Ovary (tissue), 9 donors: ENCODE results near the gene PMEL. TPM values are rescaled to one million over a fixed set of nuclear protein-coding genes. Genes with fewer than 3 reads are reported as not detected.

Source experiments
- DNase-seq, 5 donors: peaks; one replicate each; pipeline ENCODE4 v3.0.0-alpha.2; 2019 to 2020
- H3K27ac ChIP-seq, 2 donors: fragments of 200-600 bp; one replicate each; pipeline versions ENCODE4 v1.5.1 to v1.8.0; 2019 to 2022
- H3K27me3 ChIP-seq: fragments of 200-600 bp; one replicate; pipeline ENCODE4 v1.8.0; 2022
- H3K36me3 ChIP-seq: fragments of 200-600 bp; sonication (generic); one replicate; pipeline ENCODE4 v1.5.1; 2019
- H3K4me1 ChIP-seq: one replicate; pipeline ENCODE4 v1.8.1; 2013; ENCODE audit warnings: mild to moderate bottlenecking, moderate library complexity; ENCODE audit not compliant: insufficient read depth
- H3K4me3 ChIP-seq: fragments of 200-600 bp; sonication (generic); one replicate; pipeline ENCODE4 v1.5.1; 2017
- H3K9me3 ChIP-seq, 2 donors: fragments of 200-600 bp in 1 of 2; sonication (generic) in 1 of 2; one replicate each; pipeline versions ENCODE4 v1.5.1 to v1.8.1; 2013 to 2019; ENCODE audit warnings: mild to moderate bottlenecking in 1 of 2, moderate library complexity in 1 of 2
- CTCF ChIP-seq, 3 donors: fragments of 450-650 bp in 2 of 3; fragments of 200-600 bp in 1 of 3; IDR thresholded peaks; one replicate each; pipeline versions ENCODE4 v1.5.1 to v1.8.0; 2016 to 2022; ENCODE audit warnings: antibody characterized with exemption in 3 of 3, mild to moderate bottlenecking in 1 of 3
- EP300 ChIP-seq: sonication (generic); formaldehyde crosslinking; IDR thresholded peaks from one replicate; pipeline ENCODE4 v1.6.1; 2017; ENCODE audit warnings: antibody characterized with exemption
- POLR2A ChIP-seq: fragments of 450-650 bp; IDR thresholded peaks from one replicate; pipeline ENCODE4 v1.6.1; 2017; ENCODE audit warnings: antibody characterized with exemption, mild to moderate bottlenecking, moderate library complexity
- WGBS, 3 donors: extraction: QIAGEN DNeasy Blood & Tissue Kit in 1 of 3; methylation state at CpG; one replicate each; pipeline versions ENCODE4 v1.1.5 to v1.1.7; 2013 to 2017; 5-methylcytosine and 5-hydroxymethylcytosine counted together
- intact Hi-C, 4 donors: fragments of 100-400 bp; cut with DNase I; formaldehyde crosslinking; loops; one replicate each; pipeline versions ENCODE4 v1.11.0 to v1.15.1; 2022 to 2023
- polyA plus RNA-seq, 2 donors: library from polyadenylated mRNA; stranded (reverse); fragments of 200-250 nt in 1 of 2; fragments of 350-450 nt in 1 of 2; fragmentation: Illumina TruSeq in 1 of 2; extraction: RNeasy Lipid Tissue Mini Kit (QIAGEN cat#74804) in 1 of 2; gene quantifications; one replicate each; pipeline ENCODE4 v1.2.3, GENCODE V29; 2013 to 2014
- total RNA-seq, 7 donors: library from RNA; depleted of rRNA in 2 of 7; stranded (reverse); fragments of >200 nt in 2 of 7; fragmentation: NEBNext Ultra II Directional in 3 of 7; extraction: Animal tissue kit (Norgen Biotek cat#: 25700) in 3 of 7; gene quantifications; one replicate each; pipeline versions ENCODE4 v1.1.0 to v1.2.4, GENCODE V29; 2016 to 2023
- donor health status: DM: no; HTN: no; CAD: no; lungs with moderate emphysema.
- donor health status: DM: no; HTN: no; CAD: no.
- donor health status: Bipolar disorder and iron deficiency.
- donor health status: DM: yes; HTN: yes; CAD: no.
- donor health status: DM: no; HTN: no; CAD: no.
- donor health status: DM: yes; HTN: yes; CAD: no.

Gene PMEL
- total and polyA plus RNA-seq, 9 donors = 2.0 to 11.5 (median 3.6) TPM

GRCh38 chr12:55908726-55909512 is 56.9 kb downstream of the PMEL start:
- DNase-seq = peak in 1 of 5 donors; percentile 3
- no peaks in the 10 kb centered on the region for H3K9me3 ChIP-seq
- 30 to 39% (median 35%) methylated on average over 8 of the region's 8 CpGs for WGBS, 3 donors
- intact Hi-C loops = no loop called here
- H3K27me3 ChIP-seq = no peaks in the 10 kb centered on the region
- no peak for TF ChIP-seq EP300
- TF ChIP-seq CTCF (IDR thresholded peaks at IDR 0.05) = no peak
- no peak for TF ChIP-seq POLR2A
- H3K4me1 ChIP-seq = no peaks in the 10 kb centered on the region
- H3K36me3 ChIP-seq = no peaks in the 10 kb centered on the region
- H3K27ac ChIP-seq = no peak overlapping the region
- no peak overlapping the region for H3K4me3 ChIP-seq

GRCh38 chr12:55906056-55906455 is 59.8 kb downstream of the PMEL start:
- WGBS, 3 donors = 73 to 83% (median 80%) methylated on average over 1 of the region's 1 CpG
- no peak for TF ChIP-seq EP300
- TF ChIP-seq POLR2A = no peak
- TF ChIP-seq CTCF (IDR thresholded peaks at IDR 0.05) = no peak
- intact Hi-C loops = no loop called here
- Histone ChIP-seq H3K9me3 (no peaks in the 10 kb centered on the region), H3K36me3 (no peaks in the 10 kb centered on the region), H3K4me3 (no peak overlapping the region), H3K27me3 (no peaks in the 10 kb centered on the region), H3K4me1 (no peaks in the 10 kb centered on the region), H3K27ac (no peak overlapping the region)
- DNase-seq = no peak

Other genes with a start within 250 kb of the PMEL start
- gene BLOC1S1, start 250.0 kb downstream of the PMEL start, total RNA-seq = 100 to 1,000 TPM in 4 of 7 donors, 10 to 100 TPM in 3; 96.0 to 143 (median 120) TPM
- gene BLOC1S1, start 250.0 kb downstream of the PMEL start, polyA plus RNA-seq = 100 to 1,000 TPM; 101 to 214 TPM
- 1 to 10 TPM; 3.7 to 8.9 (median 7.2) TPM for gene RDH5, start 245.6 kb downstream of the PMEL start, total RNA-seq
- gene RDH5, start 245.6 kb downstream of the PMEL start, polyA plus RNA-seq = 1 to 10 TPM; 5.1 to 5.9 TPM
- 100 to 1,000 TPM; 406 to 954 (median 762) TPM for gene CD63, start 237.0 kb downstream of the PMEL start, total RNA-seq
- gene CD63, start 237.0 kb downstream of the PMEL start, polyA plus RNA-seq = 1,000 to 10,000 TPM in 1 of 2 donors, 100 to 1,000 TPM in 1; 676 to 1,943 TPM
- gene GDF11, start 222.9 kb downstream of the PMEL start, total RNA-seq = 10 to 100 TPM in 4 of 7 donors, 1 to 10 TPM in 3; 2.2 to 27.7 (median 12.3) TPM
- 1 to 10 TPM; 3.4 to 8.0 TPM for gene GDF11, start 222.9 kb downstream of the PMEL start, polyA plus RNA-seq
- gene SARNP, start 148.3 kb downstream of the PMEL start, total RNA-seq = 10 to 100 TPM; 48.0 to 60.8 (median 58.6) TPM
- 10 to 100 TPM; 71.6 to 89.3 TPM for gene SARNP, start 148.3 kb downstream of the PMEL start, polyA plus RNA-seq
- 10 to 100 TPM in 6 of 7 donors, 1 to 10 TPM in 1; 8.6 to 38.9 (median 20.8) TPM for gene ORMDL2, start 148.0 kb downstream of the PMEL start, total RNA-seq
- gene ORMDL2, start 148.0 kb downstream of the PMEL start, polyA plus RNA-seq = 10 to 100 TPM; 15.7 to 35.5 TPM
- 10 to 100 TPM; 15.7 to 32.8 (median 23.0) TPM for gene DNAJC14, start 136.5 kb downstream of the PMEL start, total RNA-seq
- 10 to 100 TPM; 19.3 to 26.8 TPM for gene DNAJC14, start 136.5 kb downstream of the PMEL start, polyA plus RNA-seq
- 10 to 100 TPM in 6 of 7 donors, 1 to 10 TPM in 1; 3.6 to 42.7 (median 23.3) TPM for gene MMP19, start 123.1 kb downstream of the PMEL start, total RNA-seq
- 10 to 100 TPM; 11.3 to 23.3 TPM for gene MMP19, start 123.1 kb downstream of the PMEL start, polyA plus RNA-seq
- 10 to 100 TPM; 18.9 to 25.7 (median 21.7) TPM for gene PYM1, start 38.1 kb downstream of the PMEL start, total RNA-seq
- 10 to 100 TPM; 22.5 to 25.2 TPM for gene PYM1, start 38.1 kb downstream of the PMEL start, polyA plus RNA-seq
- 10 to 100 TPM; 13.3 to 50.1 (median 26.0) TPM for gene DGKA, start 34.9 kb downstream of the PMEL start, total RNA-seq
- gene DGKA, start 34.9 kb downstream of the PMEL start, polyA plus RNA-seq = 10 to 100 TPM; 15.7 to 40.4 TPM
- gene CDK2, start 788 bp upstream of the PMEL start, total RNA-seq = 10 to 100 TPM; 18.3 to 33.9 (median 31.3) TPM
- gene CDK2, start 788 bp upstream of the PMEL start, polyA plus RNA-seq = 10 to 100 TPM; 21.7 to 21.8 TPM
- gene RAB5B, start 8.0 kb upstream of the PMEL start, total RNA-seq = 100 to 1,000 TPM in 5 of 7 donors, 10 to 100 TPM in 2; 60.4 to 136 (median 117) TPM
- gene RAB5B, start 8.0 kb upstream of the PMEL start, polyA plus RNA-seq = 100 to 1,000 TPM in 1 of 2 donors, 10 to 100 TPM in 1; 81.7 to 217 TPM
- gene SUOX, start 31.2 kb upstream of the PMEL start, total RNA-seq = 10 to 100 TPM; 22.1 to 39.4 (median 31.9) TPM
- gene SUOX, start 31.2 kb upstream of the PMEL start, polyA plus RNA-seq = 10 to 100 TPM; 18.0 to 34.2 TPM
- 10 to 100 TPM in 5 of 7 donors, 1 to 10 TPM in 2; 4.0 to 33.2 (median 20.0) TPM for gene IKZF4, start 55.0 kb upstream of the PMEL start, total RNA-seq
- 10 to 100 TPM in 1 of 2 donors, 1 to 10 TPM in 1; 6.2 to 12.5 TPM for gene IKZF4, start 55.0 kb upstream of the PMEL start, polyA plus RNA-seq
- 1,000 to 10,000 TPM in 1 of 7 donors, 100 to 1,000 TPM in 2, 10 to 100 TPM in 4; 16.2 to 2,562 (median 59.7) TPM for gene RPS26, start 75.9 kb upstream of the PMEL start, total RNA-seq
- gene RPS26, start 75.9 kb upstream of the PMEL start, polyA plus RNA-seq = 1,000 to 10,000 TPM in 1 of 2 donors, 100 to 1,000 TPM in 1; 198 to 1,468 TPM
- 10 to 100 TPM in 1 of 7 donors, 1 to 10 TPM in 5, under 1 TPM in 1; 0.72 to 20.6 (median 3.3) TPM for gene ERBB3, start 114.1 kb upstream of the PMEL start, total RNA-seq
- 1 to 10 TPM; 1.1 to 5.0 TPM for gene ERBB3, start 114.1 kb upstream of the PMEL start, polyA plus RNA-seq
- 10 to 100 TPM; 65.6 to 86.2 (median 77.0) TPM for gene PA2G4, start 138.5 kb upstream of the PMEL start, total RNA-seq
- gene PA2G4, start 138.5 kb upstream of the PMEL start, polyA plus RNA-seq = 100 to 1,000 TPM in 1 of 2 donors, 10 to 100 TPM in 1; 86.5 to 219 TPM
- 1,000 to 10,000 TPM; 6,021 to 8,245 (median 6,510) TPM for gene RPL41, start 150.6 kb upstream of the PMEL start, total RNA-seq
- gene RPL41, start 150.6 kb upstream of the PMEL start, polyA plus RNA-seq = over 10,000 TPM; 11,306 to 11,451 TPM
- gene ZC3H10, start 152.2 kb upstream of the PMEL start, total RNA-seq = 10 to 100 TPM in 4 of 7 donors, 1 to 10 TPM in 3; 1.8 to 14.7 (median 10.7) TPM
- gene ZC3H10, start 152.2 kb upstream of the PMEL start, polyA plus RNA-seq = 1 to 10 TPM; 4.4 to 5.2 TPM
- 100 to 1,000 TPM in 3 of 7 donors, 10 to 100 TPM in 4; 80.3 to 139 (median 97.3) TPM for gene ESYT1, start 162.2 kb upstream of the PMEL start, total RNA-seq
- 100 to 1,000 TPM in 1 of 2 donors, 10 to 100 TPM in 1; 62.3 to 102 TPM for gene ESYT1, start 162.2 kb upstream of the PMEL start, polyA plus RNA-seq
- gene MYL6B, start 186.5 kb upstream of the PMEL start, total RNA-seq = 10 to 100 TPM; 65.9 to 99.2 (median 73.4) TPM
- 10 to 100 TPM; 32.8 to 77.3 TPM for gene MYL6B, start 186.5 kb upstream of the PMEL start, polyA plus RNA-seq
- gene MYL6, start 192.3 kb upstream of the PMEL start, total RNA-seq = 1,000 to 10,000 TPM in 5 of 7 donors, 100 to 1,000 TPM in 2; 782 to 1,485 (median 1,329) TPM
- 1,000 to 10,000 TPM; 1,579 to 3,375 TPM for gene MYL6, start 192.3 kb upstream of the PMEL start, polyA plus RNA-seq
- 100 to 1,000 TPM in 5 of 7 donors, 10 to 100 TPM in 2; 57.9 to 172 (median 117) TPM for gene SMARCC2, start 223.4 kb upstream of the PMEL start, total RNA-seq
- 100 to 1,000 TPM in 1 of 2 donors, 10 to 100 TPM in 1; 66.4 to 139 TPM for gene SMARCC2, start 223.4 kb upstream of the PMEL start, polyA plus RNA-seq